ENCODE data around the gene PDSS1. TPM values are rescaled to one million over a fixed set of nuclear protein-coding genes. Genes with fewer than 3 reads are reported as not detected.
"Not testable (repeated sequence)": the region's sequence is repeated elsewhere in the genome, so short reads cannot be mapped to it uniquely, and the experiment has no call there.

The PDSS1 gene
- total and polyA plus RNA-seq, 4 experiments from 2014 or later: 2.5 to 4.5 (median 3.2) TPM

DNA sequence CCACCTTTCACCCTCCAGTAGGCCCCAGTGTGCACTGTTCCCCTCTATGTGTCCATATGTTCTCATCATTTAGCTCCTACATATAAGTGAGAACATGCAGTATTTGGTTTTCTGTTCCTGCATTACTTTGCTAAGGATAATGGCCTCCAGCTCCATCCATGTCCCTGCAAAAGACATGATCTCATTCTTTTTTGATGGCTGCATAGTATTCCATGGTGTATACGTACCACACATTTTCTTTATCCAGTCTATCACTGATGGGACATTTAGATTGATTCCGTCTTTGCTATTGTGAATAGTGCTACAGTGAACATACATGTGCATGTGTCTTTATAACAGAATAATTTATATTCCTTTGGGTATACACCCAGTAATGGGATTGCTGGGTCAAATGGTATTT is 92.3 kb downstream of the PDSS1 start:
- CTCF ChIA-PET (ENCODE audit: partially characterized antibody); H3K27ac ChIP-seq (ENCODE audit: low read depth, low read length); H3K27me3 Mint-ChIP-seq: not testable (repeated sequence)

DNA sequence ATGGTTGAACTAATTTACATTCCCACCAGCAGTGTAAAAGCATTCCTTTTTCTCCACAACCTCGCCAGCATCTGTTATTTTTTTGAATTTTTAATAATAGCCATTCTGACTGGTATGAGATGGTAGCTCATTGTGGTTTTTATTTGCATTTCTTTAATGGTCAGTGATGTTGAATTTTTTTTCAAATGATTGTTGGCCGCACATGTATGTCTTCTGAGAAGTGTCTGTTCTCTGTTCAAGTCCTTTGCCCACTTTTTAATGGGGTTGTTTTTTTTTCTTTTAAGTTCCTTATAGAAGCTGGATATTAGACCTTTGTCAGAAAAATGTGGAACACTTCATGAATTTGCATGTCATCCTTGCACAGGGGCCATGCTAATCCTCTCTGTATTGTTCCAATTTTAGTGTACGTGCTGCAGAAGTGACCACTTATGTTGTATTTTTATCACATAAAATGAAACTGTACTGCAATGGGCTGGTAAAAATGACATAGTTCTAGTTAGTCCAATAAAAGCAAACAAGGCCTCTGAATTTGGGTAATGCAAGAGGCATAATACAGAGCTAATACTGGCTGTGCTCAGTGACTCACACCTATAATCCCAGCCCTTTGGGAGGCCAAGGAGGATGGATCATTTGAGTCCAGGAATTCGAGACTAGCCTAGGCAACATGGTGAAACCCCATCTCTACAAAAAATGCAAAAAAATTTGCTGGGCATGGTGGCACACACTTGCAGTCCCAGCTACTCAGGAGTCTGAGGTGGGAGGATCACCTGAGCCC is 92.9 kb downstream of the PDSS1 start:
- no peak for DNase-seq
- H3K36me3 ChIP-seq (ENCODE audit: insufficient read depth, low read length): no peaks in the 10 kb centered on the region
- peaks cover 21% of the 10 kb centered on the region for H3K4me1 ChIP-seq (ENCODE audit: insufficient read depth, low read length)
- Mint-ChIP-seq H3K4me3 (peak overlapping the region in 2 of 8 donors; percentile 5 to 44), H3K9me3 (peaks cover 0 to 5% (median 0%) of the 10 kb centered on the region in 8 donors), H3K36me3 (peaks cover 34 to 41% of the 10 kb centered on the region in 2 donors), H3K27me3 (no peaks in the 10 kb centered on the region), H3K27ac (no peak overlapping the region), H3K4me1 (peaks cover 44 to 67% (median 51%) of the 10 kb centered on the region in 4 donors)
- POLR2A ChIA-PET (ENCODE audit: partially characterized antibody): no interaction called here
- intact Hi-C loops (cut with micrococcal nuclease): loop anchor here (2.0 kb wide), 1 partner anchor 14 kb away; no protein-coding TSS in a partner anchor
- no peak overlapping the region for H3K27ac ChIP-seq (ENCODE audit: low read depth, low read length)
- H3K4me3 ChIP-seq (ENCODE audit: low read length in 2 of 2): no peak overlapping the region
- CTCF ChIA-PET (ENCODE audit: partially characterized antibody): interaction anchor here (0.8 to 1.0 kb wide), 2 partner anchors 9 to 71 kb away, joined by 3 to 4 read pairs; partner anchors contain the start of gene ABI1
- H3K27me3 ChIP-seq (ENCODE audit: insufficient read depth, low read length): no peaks in the 10 kb centered on the region
- H3K9me3 ChIP-seq (ENCODE audit: control insufficient read depth in 1 of 2, low read length in 2 of 2): no peaks in the 10 kb centered on the region

More for the DNA sequence above, 92.3 kb downstream of the PDSS1 start:
- peaks cover 38 to 44% of the 10 kb centered on the region in 2 donors for H3K36me3 Mint-ChIP-seq
- peaks cover 47 to 72% (median 55%) of the 10 kb centered on the region in 4 donors for H3K4me1 Mint-ChIP-seq
- H3K27ac Mint-ChIP-seq: peak overlapping the region in 2 of 7 donors; percentile 3 to 17
- not testable (repeated sequence) for DNase-seq; H3K36me3 ChIP-seq (ENCODE audit: insufficient read depth, low read length); H3K9me3 ChIP-seq (ENCODE audit: control insufficient read depth in 1 of 2, low read length in 2 of 2); H3K9me3 Mint-ChIP-seq; H3K27me3 ChIP-seq (ENCODE audit: insufficient read depth, low read length); H3K4me3 ChIP-seq (ENCODE audit: low read length in 2 of 2)
- peak overlapping the region in 1 of 8 donors; percentile 44 for H3K4me3 Mint-ChIP-seq
- POLR2A ChIA-PET (ENCODE audit: partially characterized antibody): interaction anchor here (1.4 kb wide), 1 partner anchor 9 kb away, joined by 4 read pairs; no protein-coding TSS in a partner anchor
- intact Hi-C loops (cut with micrococcal nuclease): loop anchor here (2.0 kb wide), 1 partner anchor 13 kb away; no protein-coding TSS in a partner anchor
- peaks cover 27% of the 10 kb centered on the region for H3K4me1 ChIP-seq (ENCODE audit: insufficient read depth, low read length)

DNA sequence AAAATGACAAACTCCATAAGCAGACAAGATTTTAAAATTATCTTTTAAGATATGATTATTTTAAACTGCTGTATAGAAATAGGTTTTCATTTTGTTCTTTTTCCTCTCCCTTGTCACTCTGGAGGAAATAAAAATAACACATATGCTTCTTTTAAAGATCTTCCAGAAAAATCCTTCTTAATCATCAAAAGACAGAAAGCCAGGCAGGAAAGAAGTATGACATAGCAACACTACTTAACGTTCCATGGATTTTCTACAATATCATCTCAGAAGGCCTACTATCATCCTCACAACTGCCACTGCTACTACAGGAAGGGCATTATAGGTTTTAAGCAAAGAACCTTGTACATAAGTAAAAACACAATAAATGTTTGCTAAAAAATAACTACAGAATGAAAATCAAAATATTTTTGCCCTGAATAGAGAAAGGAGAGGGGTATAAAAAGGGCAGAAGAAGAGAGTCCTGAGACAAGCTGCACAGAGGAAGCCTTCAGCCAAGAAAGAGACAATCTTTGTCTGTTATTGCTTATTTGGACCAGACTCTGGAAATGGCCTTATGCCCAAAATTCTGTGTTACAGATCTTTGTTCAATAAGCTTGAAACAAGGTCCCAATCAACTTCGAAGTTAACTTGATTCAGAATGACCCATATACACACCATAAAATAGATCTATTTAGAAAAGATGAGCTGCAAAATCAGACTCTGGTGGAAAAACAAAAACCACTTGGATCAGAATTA is 95.4 kb downstream of the PDSS1 start:
- Histone ChIP-seq H3K36me3 (ENCODE audit: insufficient read depth, low read length) (no peaks in the 10 kb centered on the region), H3K4me3 (ENCODE audit: low read length in 2 of 2) (no peak overlapping the region), H3K27ac (ENCODE audit: low read depth, low read length) (no peak overlapping the region), H3K27me3 (ENCODE audit: insufficient read depth, low read length) (no peaks in the 10 kb centered on the region), H3K9me3 (ENCODE audit: control insufficient read depth in 1 of 2, low read length in 2 of 2) (no peaks in the 10 kb centered on the region), H3K4me1 (ENCODE audit: insufficient read depth, low read length) (peaks cover 7% of the 10 kb centered on the region)
- peaks cover 21% of the 10 kb centered on the region in 2 donors for H3K36me3 Mint-ChIP-seq
- peaks cover 35 to 58% (median 47%) of the 10 kb centered on the region in 4 donors for H3K4me1 Mint-ChIP-seq
- intact Hi-C loops (cut with micrococcal nuclease): no loop called here
- POLR2A ChIA-PET (ENCODE audit: partially characterized antibody): no interaction called here
- no peaks in the 10 kb centered on the region for H3K27me3 Mint-ChIP-seq
- CTCF ChIA-PET (ENCODE audit: partially characterized antibody): no interaction called here
- peak overlapping the region in 3 of 7 donors; percentile 18 to 84 (median 43) for H3K27ac Mint-ChIP-seq
- peak overlapping the region in 2 of 8 donors; percentile 2 to 35 for H3K4me3 Mint-ChIP-seq
- peaks cover 0 to 12% (median 0%) of the 10 kb centered on the region in 8 donors for H3K9me3 Mint-ChIP-seq
- DNase-seq: no peak

Other genes with a start within 250 kb of the PDSS1 start
- 10 to 100 TPM; 62.2 to 62.5 TPM for gene ABI1, start 163.3 kb downstream of the PDSS1 start, total RNA-seq
- 10 to 100 TPM; 80.2 to 87.6 TPM for gene ABI1, start 163.3 kb downstream of the PDSS1 start, polyA plus RNA-seq